Measurements from ENCODE around the gene SEPHS1. TPM values are rescaled to one million over a fixed set of nuclear protein-coding genes. Genes with fewer than 3 reads are reported as not detected.

The SEPHS1 gene
- total and polyA plus RNA-seq, 2 of the 8 experiments (the other 6 are each of a cell fraction or from before 2014, with no cell fraction given): 270 to 683 TPM

- Histone ChIP-seq H4K8ac (ENCODE audit: extremely low read depth, insufficient read depth, low read length) (no peak overlapping the region), H3K27ac (ENCODE audit: low read depth, low read length) (no peak overlapping the region), H3K4me3 (ENCODE audit: extremely low read depth in 1 of 4, insufficient read depth in 2 of 4, low read depth in 3 of 4, low read length in 4 of 4) (no peak overlapping the region), H3K27me3 (replicated peaks in 1 of 4; ENCODE audit: control insufficient read depth in 3 of 4, extremely low read depth in 1 of 4, insufficient read depth in 3 of 4, low read length in 3 of 4) (no peaks in the 10 kb centered on the region), H2BK20ac (ENCODE audit: low read length) (no peak overlapping the region), H3K9me3 (ENCODE audit: insufficient read depth in 2 of 2, low read depth in 1 of 2, low read length in 1 of 2) (no peaks in the 10 kb centered on the region), H4K5ac (ENCODE audit: insufficient read length, low read depth, low read length) (no peak overlapping the region), H3K4me2 (ENCODE audit: insufficient read depth in 1 of 2, low read depth in 2 of 2, low read length in 2 of 2) (no peak overlapping the region), H3K56ac (replicated peaks; ENCODE audit: insufficient read length, low read depth, low read length) (no peak overlapping the region), H4K91ac (replicated peaks; ENCODE audit: insufficient read length, low read length) (no peak overlapping the region), H3K4ac (replicated peaks; ENCODE audit: insufficient read length, low read depth, low read length) (no peak overlapping the region), H3K23me2 (ENCODE audit: low read depth, low read length) (no peaks in the 10 kb centered on the region; the same call in 1 of the 2 replicates), H3K23ac (ENCODE audit: insufficient read length) (no peak overlapping the region), H2AK5ac (ENCODE audit: low read depth, low read length) (no peak overlapping the region), H2BK120ac (replicated peaks; ENCODE audit: low read depth, low read length) (no peak overlapping the region), H3K14ac (ENCODE audit: insufficient read length) (no peak overlapping the region), H3K79me1 (ENCODE audit: low read depth, low read length) (peaks cover 5% of the 10 kb centered on the region; the same call in 1 of the 2 replicates), H3K9ac (replicated peaks in 1 of 4; ENCODE audit: extremely low read depth in 1 of 4, low read depth in 3 of 4, low read length in 3 of 4) (no peak overlapping the region), H2AFZ (ENCODE audit: low read length) (no peak overlapping the region), H3K18ac (ENCODE audit: extremely low read depth, low read length) (no peak overlapping the region), H4K20me1 (replicated peaks in 1 of 2; ENCODE audit: control insufficient read depth in 1 of 2, insufficient read depth in 2 of 2, low read length in 2 of 2) (peaks cover 21 to 29% of the 10 kb centered on the region in 2 experiments), H2BK12ac (ENCODE audit: low read depth, low read length) (no peak overlapping the region), H3K79me2 (ENCODE audit: control insufficient read depth in 1 of 2, insufficient read depth in 2 of 2, low read length in 2 of 2) (peaks cover 21 to 88% of the 10 kb centered on the region in 2 experiments), H2BK5ac (ENCODE audit: low read depth, low read length) (0 out of 2 replicates have a peak overlapping the region, but pooled peaks have one; percentile 50), H2BK15ac (ENCODE audit: low read length) (no peak overlapping the region), H3K4me1 (replicated peaks in 1 of 4; ENCODE audit: control insufficient read depth in 3 of 4, insufficient read depth in 4 of 4, low read length in 3 of 4) (peaks cover 0 to 3% (median 1%) of the 10 kb centered on the region in 4 experiments; a peak in 3 of 7 replicates), H3K36me3 (ENCODE audit: control insufficient read depth in 2 of 4, insufficient read depth in 4 of 4, low read length in 3 of 4) (peaks cover 17 to 98% (median 60%) of the 10 kb centered on the region in 4 experiments)
- FAIRE-seq (no peak), DNase-seq (ENCODE audit: low read depth in 1 of 2, low spot score in 2 of 2) (no peak)
- 94% methylated on average over 9 of the region's 9 CpGs; no CpG with 5 or more reads in 1 of the 2 experiments for WGBS, 2 experiments (ENCODE audit: extremely low coverage in 1 of 2, insufficient coverage in 1 of 2, insufficient read length in 1 of 2, insufficient replicate concordance in 2 of 2, low coverage in 1 of 2, low lambda C conversion rate in 2 of 2, missing lambda C conversion rate in 1 of 2)
- ChIA-PET CTCF (ENCODE audit: partially characterized antibody) (interaction anchor here (0.7 to 2.1 kb wide), 5 partner anchors 14 to 115 kb away, joined by 3 to 9 read pairs (median 4); no protein-coding TSS in a partner anchor), POLR2A (ENCODE audit: partially characterized antibody) (interaction anchor here (0.6 to 8.2 kb wide), 9 partner anchors 8 to 275 kb away, joined by 3 to 85 read pairs (median 5); partner anchors contain the start of genes PHYH and SEPHS1)
- no peak for TF ChIP-seq SP4 (IDR thresholded peaks at IDR 0.05; ENCODE audit: low read length)
- no peak for TF ChIP-seq E2F6 (IDR thresholded peaks at IDR 0.05)
- no peak for TF ChIP-seq RBBP5 (IDR thresholded peaks at IDR 0.05; ENCODE audit: borderline replicate concordance, low read depth, low read length)
- no peak for TF ChIP-seq TAF1 (IDR thresholded peaks at IDR 0.05; ENCODE audit: low read depth, low read length)
- no peak for TF ChIP-seq KDM4A (IDR thresholded peaks at IDR 0.05; ENCODE audit: low read depth, low read length, severe bottlenecking)
- TF ChIP-seq BACH1 (IDR thresholded peaks at IDR 0.05; ENCODE audit: low read length): no peak
- no peak for TF ChIP-seq KDM5A (IDR thresholded peaks at IDR 0.05; ENCODE audit: low read length)
- TF ChIP-seq HDAC2 (IDR thresholded peaks at IDR 0.05; ENCODE audit: borderline replicate concordance in 1 of 2, low read depth in 2 of 2, low read length in 2 of 2): no peak
- no peak for TF ChIP-seq RXRA (IDR thresholded peaks at IDR 0.05; ENCODE audit: insufficient read depth, low read depth, low read length)
- no peak for TF ChIP-seq CHD2 (IDR thresholded peaks at IDR 0.05; ENCODE audit: low read length)
- TF ChIP-seq CBX5 (IDR thresholded peaks at IDR 0.05; ENCODE audit: low read depth, low read length): no peak
- TF ChIP-seq CREB1 (IDR thresholded peaks at IDR 0.05): no peak
- no peak for TF ChIP-seq PHF8 (conservative IDR thresholded peaks at IDR 0.05; ENCODE audit: low read depth, low read length)
These were observed 12.2 kb downstream of the SEPHS1 start for GRCh38 chr10:13335881-13336280.

Measured in H1 (cell line).